Stimulated activated CD4-positive, alpha-beta T cell treated with anti-CD3 and anti-CD28 coated beads, Interleukin-12 subunit alpha, Interleukin-12 subunit beta, amount 100 ng/mL, for 24 hours (primary cell): Measurements from ENCODE around the gene DMD.

Source experiments
- DNase-seq, 2 experiments: peaks; one replicate each; pipeline ENCODE4 v3.0.0-alpha.2; 2020; ENCODE audit warnings: low read depth in 2 of 2

DMD gene

DNA sequence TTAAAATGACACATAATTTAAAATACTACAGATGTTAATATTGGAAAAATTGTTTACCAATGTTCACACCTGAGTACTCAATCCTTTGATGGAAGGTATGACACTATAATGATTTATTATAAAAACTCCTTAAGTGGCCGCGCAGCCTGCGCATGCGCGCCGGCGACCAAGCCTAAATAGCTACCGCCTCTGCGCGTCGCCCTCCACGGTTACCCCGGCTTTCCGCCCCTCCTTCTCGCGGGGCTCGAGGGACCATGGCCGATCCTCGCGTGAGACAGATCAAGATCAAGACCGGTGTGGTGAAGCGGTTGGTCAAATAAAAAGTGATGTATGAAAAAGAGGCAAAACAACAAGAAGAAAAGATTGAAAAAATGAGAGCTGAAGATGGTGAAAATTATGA, 170.2 kb downstream of the DMD start:
- DNase-seq = no peak

DNA sequence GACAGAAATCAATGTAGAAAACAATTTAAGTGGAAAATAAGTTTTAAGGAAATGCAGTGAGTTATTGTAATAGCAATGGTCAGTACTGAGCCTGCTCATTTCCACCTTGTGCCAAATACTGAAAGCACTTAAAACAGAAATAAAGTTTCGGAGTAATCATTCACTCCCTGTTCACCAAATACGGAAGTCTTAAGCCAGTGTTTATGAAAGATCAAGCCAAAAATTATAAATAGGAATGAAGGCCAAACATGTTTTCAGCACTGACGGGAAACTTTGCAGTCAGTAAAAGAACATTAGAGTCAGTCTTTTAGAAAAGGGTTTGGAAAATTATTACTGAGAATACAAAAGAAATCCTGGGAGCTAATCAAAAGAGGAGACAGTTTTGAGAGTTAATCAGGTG, 178.6 kb downstream of the DMD start:
- DNase-seq = no peak

DNA sequence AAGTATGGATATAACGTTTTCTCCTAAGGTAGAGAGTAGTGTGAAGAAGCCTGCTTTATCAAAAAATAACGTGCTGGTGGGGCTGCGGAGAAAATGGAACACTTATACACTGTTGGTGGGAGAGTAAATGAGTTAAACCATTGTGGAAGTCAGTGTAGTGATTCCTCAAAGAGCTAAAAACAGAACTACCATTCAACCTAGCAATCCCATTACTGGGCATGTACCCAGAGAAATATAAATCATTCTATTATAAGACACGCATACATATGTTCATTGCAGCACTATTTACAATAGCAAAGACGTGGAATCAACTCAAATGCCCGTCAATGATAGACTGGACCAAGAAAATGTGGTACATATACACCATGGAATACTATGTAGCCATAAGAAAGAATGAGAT, 196.4 kb downstream of the DMD start:
- DNase-seq = no peak

DNA sequence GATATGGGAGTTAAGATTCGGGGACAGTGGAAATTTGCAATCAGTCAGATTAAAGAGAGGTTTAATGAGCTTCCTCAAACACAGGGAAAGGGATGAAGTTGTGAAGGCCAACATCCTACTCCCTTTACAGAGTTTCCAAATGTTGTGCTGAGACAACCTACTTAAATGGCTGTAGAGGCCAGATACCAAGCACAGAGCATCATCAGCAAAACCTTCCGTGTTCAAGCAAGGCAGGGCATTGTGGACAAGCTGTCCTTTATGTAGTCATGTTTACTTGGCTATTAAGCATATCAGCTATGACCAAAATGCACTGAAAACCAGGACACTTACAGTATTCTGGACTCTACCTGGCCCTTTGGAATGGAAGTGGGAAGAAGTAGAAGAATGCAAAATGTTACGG, 197.3 kb downstream of the DMD start:
- DNase-seq = no peak

DNA sequence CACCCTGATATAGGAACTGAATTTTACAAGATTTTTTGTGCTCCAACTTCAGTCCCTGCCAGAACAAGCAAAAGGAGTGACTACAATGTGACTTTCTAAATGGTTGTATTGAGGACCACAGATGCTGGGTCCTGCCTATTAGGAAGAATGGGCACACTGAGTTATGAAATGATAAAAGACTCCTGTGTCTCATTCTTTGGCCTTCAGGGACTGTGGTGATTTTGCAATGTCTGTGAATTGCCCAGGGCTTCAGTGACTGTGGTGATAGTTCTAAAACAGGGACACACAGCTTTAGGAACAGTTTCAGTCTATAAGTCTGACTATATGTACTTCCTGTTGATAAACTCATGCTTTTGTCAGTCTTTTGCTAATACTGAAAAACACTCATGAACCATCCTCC, 210.2 kb downstream of the DMD start:
- no peak for DNase-seq

DNA sequence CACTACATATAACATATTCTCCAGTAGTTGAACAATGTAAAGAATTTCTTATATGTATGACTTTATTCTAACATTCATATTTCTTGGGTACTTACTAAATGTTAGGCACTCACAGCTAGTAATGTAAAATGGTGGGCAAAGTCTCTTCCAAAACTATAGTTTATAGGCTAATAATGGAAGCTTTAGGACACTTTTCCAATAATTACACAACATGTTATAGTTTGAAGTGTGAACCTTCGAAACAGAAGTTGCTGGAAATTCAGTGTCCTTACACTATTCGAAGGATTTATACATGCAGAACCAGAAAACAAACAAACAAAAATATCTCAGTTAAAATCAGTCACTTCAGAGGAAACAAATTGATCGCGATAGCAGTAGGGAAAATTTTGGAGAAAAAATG, 212.6 kb downstream of the DMD start:
- no peak for DNase-seq

DNA sequence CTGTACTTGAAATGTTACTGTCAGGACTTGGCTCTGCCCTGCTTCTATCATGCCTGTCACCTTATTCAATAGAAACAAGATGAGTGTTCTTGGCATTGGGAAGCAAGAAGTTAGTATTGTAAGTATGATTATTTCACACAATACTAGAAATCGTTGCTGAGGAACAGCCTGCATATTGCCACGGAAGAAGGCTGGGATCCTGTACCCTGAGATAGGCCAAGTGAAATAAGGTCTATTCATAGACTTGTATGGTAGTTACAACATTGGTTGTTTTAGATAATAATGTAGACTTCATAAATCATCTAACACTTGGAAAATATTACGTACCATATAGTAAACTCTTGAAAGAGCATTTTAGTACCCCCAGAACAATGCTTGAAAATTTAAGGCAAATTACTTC, 215.9 kb downstream of the DMD start:
- DNase-seq = no peak

DNA sequence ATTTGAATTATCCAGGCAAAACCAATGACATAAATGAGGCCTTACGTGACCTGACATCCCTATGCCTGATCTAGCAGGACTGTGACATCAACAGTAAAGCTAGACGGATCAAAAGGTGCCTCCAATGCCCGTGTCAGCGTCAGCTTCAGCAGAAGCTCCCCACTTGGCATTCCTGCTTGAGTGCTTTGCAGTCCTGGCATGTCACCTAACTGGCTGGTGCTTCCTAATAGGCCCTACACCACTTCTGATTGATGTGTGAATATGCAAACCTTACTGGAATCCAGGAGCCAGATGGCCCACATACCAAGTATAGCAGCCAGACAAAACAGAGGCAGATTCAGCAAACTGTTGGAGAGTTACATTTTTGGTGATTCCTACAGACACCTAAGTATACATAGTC, 224.2 kb downstream of the DMD start:
- no peak for DNase-seq

DNA sequence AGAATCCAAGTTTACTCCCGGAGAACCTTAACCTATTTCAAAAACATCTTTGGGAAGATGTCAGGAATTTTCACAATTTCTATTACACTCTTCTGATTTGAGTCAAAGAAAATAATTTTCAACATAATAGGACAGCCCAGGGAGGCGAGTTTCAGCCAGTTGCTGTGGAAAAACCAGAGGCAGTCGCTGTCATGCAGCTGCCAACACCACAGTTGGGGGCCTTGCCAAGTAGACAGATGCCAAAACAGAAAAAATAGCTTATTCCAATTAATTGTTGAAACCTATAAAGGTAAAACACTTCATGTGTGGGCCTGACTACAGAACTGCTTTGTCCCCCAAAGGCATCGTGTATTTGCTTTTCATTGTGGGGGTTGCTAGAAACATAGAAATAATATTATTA, 225.8 kb downstream of the DMD start:
- no peak for DNase-seq

DNA sequence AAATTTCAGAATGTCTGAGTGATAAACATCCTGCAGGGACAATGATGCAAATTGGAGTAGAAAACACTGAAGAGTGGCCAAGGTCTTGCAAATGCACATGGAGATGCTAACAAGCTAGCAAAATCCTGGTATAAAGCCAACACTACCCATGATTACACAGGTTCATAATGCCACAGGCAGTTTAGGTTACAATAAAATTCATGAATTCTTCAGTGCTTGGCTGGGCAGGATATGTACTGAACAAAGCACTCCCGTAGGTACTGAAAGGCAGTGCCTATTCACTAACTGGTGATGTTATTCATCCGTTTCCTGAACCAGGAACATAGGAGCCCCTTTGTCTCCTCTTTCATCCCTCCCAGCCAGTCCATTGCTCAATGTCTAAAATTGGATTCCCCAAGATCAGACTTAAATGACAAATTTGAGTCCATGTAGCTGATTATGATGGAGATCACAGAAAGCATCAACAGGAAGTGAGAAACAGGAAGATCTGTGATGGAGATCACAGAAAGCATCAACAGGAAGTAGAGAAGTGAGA, 244.5 kb downstream of the DMD start:
- DNase-seq = no peak

DNA sequence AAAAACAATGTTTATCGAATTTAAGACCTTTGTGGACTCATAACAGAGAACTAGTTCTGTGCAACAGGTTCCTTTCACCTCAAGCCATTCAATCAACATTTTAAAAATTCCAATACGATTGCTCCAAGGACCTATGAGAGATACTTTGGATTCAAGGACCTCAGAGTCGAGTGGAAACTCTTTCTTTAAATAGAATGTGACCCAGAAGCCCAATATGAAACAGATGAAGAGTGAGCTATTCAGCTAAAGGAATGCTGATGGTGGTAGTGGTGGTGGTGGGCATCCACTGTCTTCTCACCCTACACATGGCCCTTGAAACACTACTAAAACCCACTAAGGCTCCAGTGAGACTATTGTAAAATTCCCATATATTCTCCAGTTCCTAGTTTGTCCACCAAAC, 257.2 kb downstream of the DMD start:
- DNase-seq = no peak

DNA sequence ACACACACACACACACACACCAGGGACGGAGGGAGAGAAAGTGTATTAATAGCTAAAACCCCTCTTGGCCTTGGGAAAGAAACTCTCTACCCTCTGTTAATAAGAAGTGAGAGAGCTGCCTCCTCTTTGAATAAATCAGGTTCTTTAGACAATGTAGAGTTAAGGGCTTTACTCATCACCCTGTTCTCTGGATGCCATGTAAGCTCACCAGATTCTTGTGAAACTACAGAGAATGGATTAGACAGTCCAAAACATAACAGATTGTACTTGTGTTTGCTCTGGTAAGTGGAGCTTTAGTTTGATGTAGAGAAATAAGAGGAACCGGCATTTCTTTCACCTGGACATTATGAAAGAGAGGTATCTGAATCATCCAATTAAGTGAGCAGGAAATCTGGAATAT, 263.2 kb downstream of the DMD start:
- DNase-seq = no peak

DNA sequence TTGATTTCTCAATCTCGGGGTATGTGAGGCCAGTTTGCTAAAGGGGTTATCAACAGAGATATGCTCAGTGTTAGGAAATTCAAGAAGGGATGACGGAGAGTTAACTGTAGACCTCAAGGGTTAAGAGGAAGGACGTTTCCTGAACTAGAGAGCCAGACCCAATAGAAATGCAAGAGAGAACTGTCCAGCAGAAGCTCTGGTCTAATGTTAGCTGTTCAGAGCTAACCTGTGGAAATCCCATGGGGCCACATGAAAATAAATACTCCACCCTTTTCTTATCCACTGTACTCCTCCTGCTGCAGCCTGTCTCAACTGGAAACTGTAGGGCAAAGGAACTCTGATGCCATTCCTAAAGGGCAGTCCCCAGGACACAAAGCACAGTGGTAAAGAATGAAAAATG, 274.3 kb downstream of the DMD start:
- DNase-seq = no peak

DNA sequence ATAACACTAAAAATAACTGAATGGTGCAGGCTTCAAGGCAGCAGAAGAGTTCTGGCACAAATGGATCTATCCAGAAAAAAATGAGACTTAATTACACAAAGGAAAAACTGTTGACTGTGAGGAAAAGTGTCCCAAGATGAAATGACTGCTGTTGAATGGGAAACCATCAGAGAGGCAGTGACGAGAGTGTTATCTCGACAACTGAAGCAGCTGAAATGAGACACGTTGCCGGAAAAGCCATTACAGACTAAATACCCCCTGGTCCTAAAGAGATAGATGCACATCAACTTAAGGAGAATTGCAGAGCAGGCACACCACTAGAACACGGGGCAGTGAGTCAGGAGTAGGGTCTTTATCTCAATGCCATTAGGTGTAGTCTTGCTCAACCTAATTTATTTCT, 277.8 kb downstream of the DMD start:
- no peak for DNase-seq

DNA sequence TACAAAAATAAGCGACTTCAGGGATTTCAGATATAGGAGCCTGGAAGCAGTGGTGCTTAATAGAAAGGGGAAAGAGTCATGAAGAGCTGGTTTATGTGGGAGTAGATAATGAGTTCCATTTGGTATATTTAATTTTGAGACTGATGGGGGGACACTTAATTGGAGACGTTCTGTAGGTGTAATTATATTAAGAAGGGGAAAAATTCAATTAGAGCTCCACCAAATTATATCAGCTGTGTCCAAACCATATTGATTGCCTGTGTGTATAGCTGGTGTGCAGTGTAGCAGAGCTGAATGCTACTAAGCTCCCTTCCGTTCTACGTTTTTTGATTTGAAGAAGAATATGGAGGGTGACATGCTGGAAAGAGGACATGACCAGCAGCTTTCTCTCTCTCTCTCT, 282.3 kb downstream of the DMD start:
- no peak for DNase-seq

DNA sequence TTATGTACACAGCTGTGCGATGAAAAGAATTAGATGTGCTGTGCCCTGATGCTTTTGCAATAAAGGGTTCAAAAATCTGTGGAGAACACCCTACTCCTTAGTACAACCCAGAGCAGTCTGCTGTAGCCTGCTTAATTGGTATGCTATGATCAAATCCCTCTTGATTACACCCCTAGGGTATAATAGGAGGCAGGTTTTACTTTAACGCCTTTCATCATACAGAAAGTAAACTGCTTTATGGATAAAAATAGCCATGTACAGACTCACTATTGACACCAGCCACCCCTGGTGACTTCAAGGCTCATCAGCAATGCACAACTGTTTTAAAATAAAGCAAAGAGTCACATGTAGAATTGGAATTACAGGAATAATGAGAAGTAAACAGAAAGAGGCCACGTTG, 315.3 kb downstream of the DMD start:
- no peak for DNase-seq

DNA sequence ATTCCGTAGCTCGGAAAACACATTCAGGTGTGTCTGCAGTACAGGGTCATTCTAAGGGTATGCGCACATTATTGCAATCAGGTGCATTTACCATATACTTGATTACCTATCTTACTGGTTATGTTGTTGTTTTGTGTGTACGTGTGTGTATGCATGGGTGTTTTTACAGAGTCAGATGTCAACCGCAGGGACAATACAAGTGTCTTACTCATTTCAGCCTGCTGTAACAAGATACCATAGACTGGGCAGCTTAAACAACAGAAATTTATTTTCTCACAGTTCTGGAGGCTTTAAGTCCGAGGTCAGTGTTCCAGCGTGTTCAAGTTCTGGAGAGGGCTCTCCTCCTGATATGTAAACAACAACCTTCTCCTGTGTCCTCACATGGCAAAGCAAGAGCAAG, 316.7 kb downstream of the DMD start:
- no peak for DNase-seq

DNA sequence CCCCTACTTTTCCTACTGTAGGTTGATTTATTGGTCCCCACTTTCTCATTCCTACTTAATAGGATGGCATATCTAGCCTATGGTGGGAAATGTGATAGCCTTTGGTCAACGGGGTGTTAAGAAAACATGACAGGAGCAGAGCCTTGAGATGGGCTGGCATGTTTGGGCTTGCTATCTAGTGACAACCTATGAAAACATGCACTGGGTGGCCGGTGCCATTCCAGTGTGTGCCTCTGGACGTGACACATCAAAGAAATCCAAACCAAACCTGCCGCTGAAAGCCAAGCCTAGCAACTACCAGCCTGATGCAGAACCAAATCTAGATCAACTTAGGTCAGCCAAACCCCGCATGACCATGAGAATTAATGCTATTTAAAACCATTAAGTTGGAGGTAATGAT, 317.6 kb downstream of the DMD start:
- DNase-seq = no peak

DNA sequence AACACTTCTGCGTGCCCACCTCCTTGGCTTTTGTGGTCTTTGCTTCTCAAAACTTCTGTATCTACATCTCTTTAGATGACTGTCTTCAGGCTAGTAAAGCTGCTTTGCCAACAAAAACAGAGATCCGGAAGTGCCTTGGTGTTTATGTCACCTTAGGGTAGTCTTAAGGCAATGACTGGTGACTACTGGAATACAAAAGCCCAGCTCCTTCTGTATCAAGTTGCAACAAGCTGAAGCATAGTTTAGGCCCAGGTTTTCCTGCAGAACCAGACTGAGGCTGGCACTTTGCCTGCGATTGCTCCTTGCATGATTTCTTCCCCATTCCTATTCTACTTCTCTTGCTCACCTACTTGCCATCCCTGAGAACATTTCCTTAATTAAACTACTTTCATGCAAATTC, 333.8 kb downstream of the DMD start:
- no peak for DNase-seq

DNA sequence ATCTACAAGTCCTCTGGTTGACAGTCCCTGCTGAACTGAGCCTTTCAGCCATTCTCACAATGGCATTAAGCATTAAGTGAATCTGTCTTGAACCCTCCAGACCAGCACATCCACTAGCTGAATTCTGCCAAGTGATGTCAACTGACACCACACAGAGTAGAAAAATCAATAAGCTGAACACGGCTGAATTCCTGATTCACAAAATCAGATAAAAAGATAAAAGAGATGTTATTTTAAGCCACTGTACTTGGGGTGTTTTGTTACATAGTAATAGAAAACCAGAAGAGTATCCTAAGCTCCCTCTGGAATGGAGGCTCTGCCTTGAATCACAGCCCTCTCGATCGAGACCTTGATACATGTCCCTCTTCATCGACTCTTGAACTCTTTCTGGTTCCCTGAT, 336.5 kb downstream of the DMD start:
- no peak for DNase-seq

DNA sequence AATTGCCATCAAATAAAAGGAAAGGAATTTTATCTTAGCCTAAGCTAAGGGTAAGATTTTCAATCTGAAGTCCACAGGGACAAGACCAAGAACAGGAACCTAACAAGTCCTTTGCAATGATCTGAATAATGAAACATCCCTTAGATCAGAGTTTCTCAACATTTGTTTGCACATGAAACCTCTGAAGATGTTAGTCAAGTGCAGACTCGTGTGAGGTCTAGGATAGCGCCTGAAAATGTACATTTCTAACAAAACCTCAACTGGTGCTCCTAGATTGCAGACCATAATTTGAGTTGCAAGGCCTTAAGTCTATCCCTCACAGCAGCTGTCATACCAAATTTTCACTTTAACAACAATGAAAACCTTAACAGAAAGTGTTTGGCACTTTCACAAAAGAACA, 337.6 kb downstream of the DMD start:
- DNase-seq = no peak

DNA sequence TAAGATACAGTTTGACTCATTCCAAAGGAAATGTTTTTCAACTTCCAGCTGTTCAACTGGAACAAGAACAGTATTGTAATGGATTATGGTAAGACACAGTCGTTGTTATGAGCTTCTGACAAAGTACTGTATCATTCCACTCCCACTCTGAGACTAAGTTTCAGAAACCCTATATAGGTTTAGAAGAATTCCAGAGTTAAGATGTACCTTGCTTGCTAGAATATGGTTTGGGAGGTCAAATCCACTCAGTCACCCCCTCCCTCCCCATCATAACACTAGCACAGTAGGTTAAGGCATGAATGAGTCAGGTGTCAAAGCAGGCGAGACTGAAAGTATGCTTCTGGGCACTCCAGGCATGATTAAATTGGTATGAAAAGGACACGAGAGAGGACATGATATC, 339.7 kb downstream of the DMD start:
- no peak for DNase-seq

DNA sequence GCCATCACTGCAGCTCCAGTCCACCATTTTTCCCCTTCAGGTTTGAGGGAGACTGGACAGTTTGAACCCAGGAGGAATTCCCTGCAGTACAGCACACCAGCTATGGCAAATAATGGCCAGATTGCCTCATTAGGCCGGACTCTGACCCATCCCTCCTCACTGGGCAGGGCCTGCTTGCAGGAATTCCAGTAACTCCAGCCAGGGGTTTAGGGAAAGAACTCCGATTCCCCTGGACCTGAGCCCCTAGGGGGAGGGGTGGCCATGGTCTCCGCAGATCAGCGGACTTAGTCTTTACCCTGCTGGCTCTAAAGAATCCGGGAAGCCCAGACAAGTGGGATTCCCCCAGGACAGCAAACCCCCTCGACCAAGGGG, 342.8 kb downstream of the DMD start:
- no peak for DNase-seq

DNA sequence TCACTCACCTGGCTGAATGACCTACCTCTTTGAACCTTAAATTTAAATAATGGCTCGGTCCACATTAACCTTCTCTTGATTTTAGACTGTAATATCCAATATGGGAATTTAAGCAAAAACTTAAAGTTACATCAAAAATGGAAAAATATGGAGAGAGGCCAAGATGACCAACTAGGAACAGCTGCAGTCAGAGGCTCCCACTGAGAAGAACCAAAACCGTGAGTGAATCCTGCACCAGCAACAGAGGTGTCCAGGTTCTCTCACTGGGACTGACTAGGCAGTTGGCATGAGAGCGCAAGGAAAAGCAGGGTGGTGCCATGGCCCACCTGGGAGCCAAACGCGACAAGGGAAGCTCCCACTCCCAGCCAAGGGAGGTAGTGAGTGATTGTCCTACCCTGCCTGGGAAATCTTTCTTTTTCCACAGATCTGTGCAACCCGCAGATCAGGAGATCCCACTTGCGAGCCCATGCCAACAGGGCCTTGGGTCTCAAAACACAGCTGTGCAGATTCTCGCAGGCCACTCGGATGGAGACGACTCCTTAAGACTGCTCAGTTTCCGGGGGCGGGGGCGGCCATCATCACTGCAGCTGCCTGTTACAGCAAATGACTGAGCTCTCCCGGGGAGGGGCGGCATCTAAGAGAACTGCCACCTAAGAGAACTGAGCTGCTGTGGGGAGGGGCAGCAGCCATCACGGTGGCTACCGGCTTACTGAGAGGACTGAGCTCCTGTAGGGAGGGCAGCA, 343.4 kb downstream of the DMD start:
- DNase-seq = no peak
